Bronchial epithelial cell (primary cell): ENCODE results near the gene POMGNT2. TPM values are rescaled to one million over a fixed set of nuclear protein-coding genes. Genes with fewer than 3 reads are reported as not detected.
A peak's percentile ranks its signal among the peaks of the same experiment; 100 is the strongest.

ENCODE experiments used
- DNase-seq: peaks from one replicate; pipeline ENCODE4 v3.0.0-alpha.2; 2010; ENCODE audit warnings: low read depth
- FAIRE-seq: peaks from 2 replicates; lab custom pipeline; 2011; peaks lifted over from hg19 to GRCh38; lab: Jason Lieb, UNC
- H3K27me3 ChIP-seq: 2 replicates; pipeline ENCODE4 v1.5.1; 2011; ENCODE audit warnings: low read length; ENCODE audit not compliant: control insufficient read depth, insufficient read depth
- H3K36me3 ChIP-seq: 2 replicates; pipeline ENCODE4 v1.5.1; 2011; ENCODE audit warnings: low read length; ENCODE audit not compliant: control insufficient read depth, insufficient read depth
- H3K4me3 ChIP-seq: 2 replicates; pipeline ENCODE4 v1.5.1; 2011; ENCODE audit warnings: mild to moderate bottlenecking, low read depth, low read length, control low read depth
- total RNA-seq: library from RNA; depleted of rRNA; stranded (reverse); fragments of >200 nt; gene quantifications from 2 replicates; pipeline ENCODE4 v1.2.1, GENCODE V29; 2014
- TF ChIP-seq, protein P1 (sequence below): IDR thresholded peaks from 2 replicates; pipeline ENCODE4 v1.5.1; 2011; ENCODE audit warnings: mild to moderate bottlenecking, moderate library complexity, low read length, control low read depth, inconsistent platforms; ENCODE audit not compliant: insufficient read depth, severe bottlenecking

POMGNT2 gene
- total RNA-seq = 8.2 TPM in 2 replicates

GRCh38 chr3:43105596-43106292 lies at the start of gene POMGNT2:
TSS of gene POMGNT2 (minus strand) at chr3:43106079. CDS start at chr3:43081431, 24,648 bp downstream.
- TF ChIP-seq, protein P1, sequence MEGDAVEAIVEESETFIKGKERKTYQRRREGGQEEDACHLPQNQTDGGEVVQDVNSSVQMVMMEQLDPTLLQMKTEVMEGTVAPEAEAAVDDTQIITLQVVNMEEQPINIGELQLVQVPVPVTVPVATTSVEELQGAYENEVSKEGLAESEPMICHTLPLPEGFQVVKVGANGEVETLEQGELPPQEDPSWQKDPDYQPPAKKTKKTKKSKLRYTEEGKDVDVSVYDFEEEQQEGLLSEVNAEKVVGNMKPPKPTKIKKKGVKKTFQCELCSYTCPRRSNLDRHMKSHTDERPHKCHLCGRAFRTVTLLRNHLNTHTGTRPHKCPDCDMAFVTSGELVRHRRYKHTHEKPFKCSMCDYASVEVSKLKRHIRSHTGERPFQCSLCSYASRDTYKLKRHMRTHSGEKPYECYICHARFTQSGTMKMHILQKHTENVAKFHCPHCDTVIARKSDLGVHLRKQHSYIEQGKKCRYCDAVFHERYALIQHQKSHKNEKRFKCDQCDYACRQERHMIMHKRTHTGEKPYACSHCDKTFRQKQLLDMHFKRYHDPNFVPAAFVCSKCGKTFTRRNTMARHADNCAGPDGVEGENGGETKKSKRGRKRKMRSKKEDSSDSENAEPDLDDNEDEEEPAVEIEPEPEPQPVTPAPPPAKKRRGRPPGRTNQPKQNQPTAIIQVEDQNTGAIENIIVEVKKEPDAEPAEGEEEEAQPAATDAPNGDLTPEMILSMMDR = no peak
- FAIRE-seq (no peak), DNase-seq (peak; percentile 77)
- no peaks in the 10 kb centered on the region for H3K36me3 ChIP-seq
- peak within 1 kb of the TSS; percentile 57 for H3K4me3 ChIP-seq
- H3K27me3 ChIP-seq = no peaks in the 10 kb centered on the region

DNA sequence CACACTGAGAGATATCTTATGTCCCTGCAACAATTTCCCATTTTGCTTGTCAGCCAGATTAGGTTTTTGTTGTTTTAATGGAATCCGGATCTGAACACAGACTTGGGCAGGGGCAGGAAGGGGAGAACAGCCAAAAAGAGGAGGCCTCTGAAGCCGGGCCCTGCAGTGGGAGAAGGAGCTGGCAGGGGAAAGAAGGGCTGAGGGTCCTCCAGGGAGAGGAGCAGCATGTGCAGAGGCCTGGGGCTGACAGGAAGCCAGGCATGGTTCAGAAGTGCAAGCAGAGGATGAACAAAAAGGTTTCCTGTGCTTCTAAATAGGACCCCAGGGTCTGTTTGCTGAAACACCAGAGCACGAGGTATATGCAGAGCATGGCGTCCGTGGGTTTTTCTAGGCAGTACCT lies 49.1 kb upstream of the POMGNT2 start:
- Histone ChIP-seq H3K27me3 (peaks cover 9% of the 10 kb centered on the region), H3K36me3 (no peaks in the 10 kb centered on the region), H3K4me3 (no peak overlapping the region)
- no peak for DNase-seq
- no peak for FAIRE-seq
- TF ChIP-seq, protein P1 = no peak

DNA sequence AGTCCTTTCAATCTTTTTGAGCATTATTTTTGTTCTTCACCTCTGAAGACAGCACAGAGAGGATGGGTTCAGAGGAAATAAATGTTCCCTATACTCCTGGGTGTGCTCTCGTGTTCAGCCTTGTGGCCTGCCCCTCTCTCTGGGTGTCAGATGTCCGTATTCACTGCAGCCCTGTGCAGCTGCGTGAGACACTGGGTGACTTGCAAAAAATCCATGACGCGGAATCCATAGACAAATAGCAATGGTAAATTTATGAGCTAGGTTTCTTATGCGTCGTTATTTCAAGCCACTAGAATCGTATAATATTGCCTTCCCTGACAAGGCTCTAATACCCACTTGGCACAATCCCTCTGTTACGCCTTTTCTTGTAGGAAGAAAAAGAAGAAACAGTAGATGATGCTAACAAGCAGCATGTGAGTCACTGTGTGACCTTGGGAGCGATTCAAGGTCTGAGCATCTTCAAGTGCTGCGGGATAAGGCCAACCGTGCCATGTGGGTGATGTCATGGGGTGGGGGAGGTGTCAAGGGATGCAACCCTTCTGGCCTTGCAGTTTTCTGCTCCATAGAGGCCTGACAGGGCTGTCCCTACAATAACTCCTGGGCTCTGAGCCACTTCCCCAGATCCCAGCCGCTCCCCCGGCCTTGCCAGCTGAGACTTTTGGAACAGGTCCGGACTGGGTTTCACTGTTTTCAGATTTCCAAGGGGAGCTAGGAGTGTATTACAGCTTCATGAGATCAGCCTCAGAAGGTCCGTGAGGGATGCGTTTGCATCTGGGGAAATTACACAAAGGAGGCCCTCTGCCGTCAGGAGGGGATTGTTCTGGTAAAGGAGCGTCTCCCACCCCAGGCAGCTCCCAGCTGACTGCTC lies 47.6 kb upstream of the POMGNT2 start:
- Histone ChIP-seq H3K4me3 (no peak overlapping the region), H3K27me3 (peaks cover 9% of the 10 kb centered on the region), H3K36me3 (no peaks in the 10 kb centered on the region)
- peak; percentile 50 for FAIRE-seq
- no peak for DNase-seq
- TF ChIP-seq, protein P1 = no peak

DNA sequence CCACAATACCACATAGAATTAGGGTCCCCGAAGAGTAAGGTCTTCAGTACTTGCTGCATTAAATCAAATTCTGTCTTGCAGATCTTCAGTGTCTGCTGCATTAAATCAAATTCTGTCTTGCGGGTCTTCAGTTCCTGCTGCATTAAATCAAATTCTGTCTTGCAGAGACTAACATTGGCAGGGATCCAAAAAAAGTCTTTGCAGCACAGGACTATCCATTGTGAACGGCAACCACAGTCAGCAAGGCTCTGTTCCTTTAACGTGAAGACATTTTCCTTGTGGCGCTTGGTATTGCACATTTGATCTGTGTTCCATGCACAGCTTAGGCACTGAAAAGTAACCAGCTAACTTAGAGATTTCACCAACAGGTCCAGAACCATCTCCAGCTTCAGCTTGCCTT lies 46.8 kb upstream of the POMGNT2 start:
- no peak for FAIRE-seq
- no peaks in the 10 kb centered on the region for H3K36me3 ChIP-seq

DNA sequence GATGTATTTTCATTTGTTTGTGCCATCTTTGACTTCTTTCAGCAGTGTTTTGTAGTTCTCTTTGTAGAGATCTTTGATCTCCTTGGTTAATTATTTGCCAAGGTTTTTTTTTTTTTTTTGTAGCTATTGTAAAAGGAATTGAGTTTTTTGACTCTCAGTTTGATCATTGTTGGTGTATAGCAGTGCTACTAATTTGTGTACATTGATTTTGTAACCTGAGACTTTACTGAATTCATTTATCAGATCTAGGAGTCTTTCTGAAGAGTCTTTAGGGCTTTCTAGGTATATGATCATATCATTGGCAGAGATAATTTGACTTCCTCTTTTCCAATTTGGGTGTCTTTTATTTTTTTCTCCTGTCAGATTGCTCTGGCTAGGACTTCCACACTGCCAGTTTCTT lies 42.2 kb upstream of the POMGNT2 start:
- Histone ChIP-seq H3K27me3 (peaks cover 8% of the 10 kb centered on the region), H3K4me3 (no peak overlapping the region), H3K36me3 (no peaks in the 10 kb centered on the region)
- TF ChIP-seq, protein P1 = no peak
- FAIRE-seq (no peak), DNase-seq (no peak)

More for the DNA sequence above, 46.8 kb upstream of the POMGNT2 start:
- Histone ChIP-seq H3K4me3 (no peak overlapping the region), H3K27me3 (peaks cover 9% of the 10 kb centered on the region)
- no peak for DNase-seq
- TF ChIP-seq, protein P1 = no peak
